RWPE2 (cell line): ENCODE results near the gene ASTN2.
"Not testable (repeated sequence)": the region's sequence is repeated elsewhere in the genome, so short reads cannot be mapped to it uniquely, and the experiment has no call there.

Source experiments
- ATAC-seq: fragments of 200-7000 bp; cut with Tn5 transposase; 3 replicates; pipeline ENCODE4 v1.9.1; 2021; ENCODE audit warnings: low read depth
- DNase-seq: peaks from one replicate; pipeline ENCODE4 v3.0.0-alpha.2; 2020; ENCODE audit warnings: low spot score
- H3K27ac ChIP-seq: fragments of 450-650 bp; 2 replicates; pipeline ENCODE4 v1.5.1; 2017; ENCODE audit warnings: mild to moderate bottlenecking; ENCODE audit not compliant: poor library complexity, severe bottlenecking
- H3K27me3 ChIP-seq: fragments of 250-450 bp; sonication (Bioruptor Pico); 2 replicates; pipeline ENCODE4 v1.5.1; 2021; ENCODE audit warnings: mild to moderate bottlenecking, moderate library complexity; ENCODE audit not compliant: insufficient read depth, poor library complexity, severe bottlenecking
- H3K36me3 ChIP-seq: fragments of 250-450 bp; sonication (Bioruptor Pico); 2 replicates; pipeline ENCODE4 v1.5.1; 2020; ENCODE audit warnings: low read depth, mild to moderate bottlenecking, moderate library complexity
- H3K4me1 ChIP-seq: fragments of 250-450 bp; sonication (Bioruptor Pico); 2 replicates; pipeline ENCODE4 v1.5.1; 2021; ENCODE audit warnings: mild to moderate bottlenecking, moderate library complexity; ENCODE audit not compliant: insufficient read depth, poor library complexity, severe bottlenecking
- H3K4me3 ChIP-seq: fragments of 250-450 bp; sonication (Bioruptor Pico); 2 replicates; pipeline ENCODE4 v1.5.1; 2021; ENCODE audit warnings: mild to moderate bottlenecking, moderate library complexity; ENCODE audit not compliant: severe bottlenecking
- H3K9me3 ChIP-seq: fragments of 250-450 bp; sonication (Bioruptor Pico); 2 replicates; pipeline ENCODE4 v1.5.1; 2021; ENCODE audit warnings: mild to moderate bottlenecking, moderate library complexity; ENCODE audit not compliant: severe bottlenecking
- TF ChIP-seq, protein P1 (sequence below): fragments of 450-650 bp; IDR thresholded peaks from one replicate; pipeline ENCODE4 v1.5.1; 2017; ENCODE audit warnings: mild to moderate bottlenecking, moderate library complexity; ENCODE audit not compliant: poor library complexity, severe bottlenecking

Gene ASTN2

DNA sequence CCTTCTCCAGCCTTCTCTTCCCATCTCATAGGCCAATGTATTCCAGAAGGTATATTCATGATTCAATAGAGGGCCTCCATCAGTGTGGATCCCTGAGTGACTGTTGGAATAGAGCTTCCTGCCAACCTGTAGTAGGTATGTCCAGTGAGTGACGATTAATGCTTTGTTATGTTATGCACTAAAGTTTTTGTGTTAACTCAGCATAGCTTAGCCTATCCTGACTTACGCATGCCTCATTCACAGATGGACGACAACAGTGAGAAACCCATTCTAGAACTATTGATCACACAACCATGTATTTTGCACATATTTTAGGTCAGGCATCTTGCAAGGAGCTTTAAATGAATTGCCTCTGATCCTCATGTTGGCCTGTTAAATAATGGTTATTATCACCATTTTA is 953.2 kb downstream of the ASTN2 start:
- H3K36me3 ChIP-seq: no peaks in the 10 kb centered on the region
- no peak for ATAC-seq
- H3K27me3 ChIP-seq: no peaks in the 10 kb centered on the region
- H3K4me3 ChIP-seq: no peak overlapping the region
- no peaks in the 10 kb centered on the region for H3K9me3 ChIP-seq
- H3K4me1 ChIP-seq: no peaks in the 10 kb centered on the region
- TF ChIP-seq, protein P1, sequence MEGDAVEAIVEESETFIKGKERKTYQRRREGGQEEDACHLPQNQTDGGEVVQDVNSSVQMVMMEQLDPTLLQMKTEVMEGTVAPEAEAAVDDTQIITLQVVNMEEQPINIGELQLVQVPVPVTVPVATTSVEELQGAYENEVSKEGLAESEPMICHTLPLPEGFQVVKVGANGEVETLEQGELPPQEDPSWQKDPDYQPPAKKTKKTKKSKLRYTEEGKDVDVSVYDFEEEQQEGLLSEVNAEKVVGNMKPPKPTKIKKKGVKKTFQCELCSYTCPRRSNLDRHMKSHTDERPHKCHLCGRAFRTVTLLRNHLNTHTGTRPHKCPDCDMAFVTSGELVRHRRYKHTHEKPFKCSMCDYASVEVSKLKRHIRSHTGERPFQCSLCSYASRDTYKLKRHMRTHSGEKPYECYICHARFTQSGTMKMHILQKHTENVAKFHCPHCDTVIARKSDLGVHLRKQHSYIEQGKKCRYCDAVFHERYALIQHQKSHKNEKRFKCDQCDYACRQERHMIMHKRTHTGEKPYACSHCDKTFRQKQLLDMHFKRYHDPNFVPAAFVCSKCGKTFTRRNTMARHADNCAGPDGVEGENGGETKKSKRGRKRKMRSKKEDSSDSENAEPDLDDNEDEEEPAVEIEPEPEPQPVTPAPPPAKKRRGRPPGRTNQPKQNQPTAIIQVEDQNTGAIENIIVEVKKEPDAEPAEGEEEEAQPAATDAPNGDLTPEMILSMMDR: no peak
- DNase-seq: no peak
- H3K27ac ChIP-seq: no peak overlapping the region

DNA sequence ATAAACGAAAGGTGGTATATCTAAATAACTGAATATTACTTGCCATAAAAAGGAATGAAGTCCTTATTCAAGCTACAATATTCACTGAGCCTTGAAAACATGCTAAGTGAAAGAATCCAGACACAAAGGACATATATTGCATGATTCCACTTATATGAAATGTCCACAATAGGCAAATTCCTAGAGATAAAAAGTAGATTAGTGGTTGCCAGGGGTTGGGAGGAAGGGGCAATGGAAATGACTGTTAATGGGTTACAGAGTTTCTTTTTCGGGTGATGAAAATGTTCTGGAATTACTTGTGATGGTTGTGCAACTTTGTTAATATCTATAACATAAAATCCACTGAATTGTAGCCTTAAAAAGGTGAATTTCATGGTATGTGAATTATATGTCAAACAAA is 954.8 kb downstream of the ASTN2 start:
- Histone ChIP-seq H3K27ac (no peak overlapping the region), H3K27me3 (no peaks in the 10 kb centered on the region), H3K9me3 (no peaks in the 10 kb centered on the region), H3K36me3 (no peaks in the 10 kb centered on the region), H3K4me3 (no peak overlapping the region), H3K4me1 (no peaks in the 10 kb centered on the region)
- TF ChIP-seq, protein P1: no peak
- DNase-seq (no peak), ATAC-seq (no peak)

DNA sequence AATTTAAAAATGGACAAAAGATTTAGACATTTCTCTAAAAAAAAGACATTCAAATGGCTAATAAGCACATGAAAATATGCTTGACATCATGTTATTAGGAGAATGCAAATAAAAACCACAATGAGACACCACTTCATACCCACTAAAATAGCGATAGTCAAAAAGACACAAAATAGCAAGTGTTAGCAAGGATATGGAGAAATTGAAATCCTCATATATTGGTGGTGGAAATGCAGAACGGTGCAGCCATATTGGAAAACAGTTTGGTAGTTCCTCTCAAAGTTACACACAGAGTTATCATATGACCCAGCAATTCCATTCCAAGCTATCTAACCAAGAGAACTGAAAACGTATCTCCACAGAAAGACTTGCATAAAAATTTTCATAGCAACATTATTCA is 955.3 kb downstream of the ASTN2 start:
- H3K27ac ChIP-seq: no peak overlapping the region
- no peak overlapping the region for H3K4me3 ChIP-seq
- H3K4me1 ChIP-seq: no peaks in the 10 kb centered on the region
- no peaks in the 10 kb centered on the region for H3K27me3 ChIP-seq
- TF ChIP-seq, protein P1: no peak
- H3K36me3 ChIP-seq: no peaks in the 10 kb centered on the region
- no peaks in the 10 kb centered on the region for H3K9me3 ChIP-seq
- ATAC-seq (no peak), DNase-seq (no peak)

DNA sequence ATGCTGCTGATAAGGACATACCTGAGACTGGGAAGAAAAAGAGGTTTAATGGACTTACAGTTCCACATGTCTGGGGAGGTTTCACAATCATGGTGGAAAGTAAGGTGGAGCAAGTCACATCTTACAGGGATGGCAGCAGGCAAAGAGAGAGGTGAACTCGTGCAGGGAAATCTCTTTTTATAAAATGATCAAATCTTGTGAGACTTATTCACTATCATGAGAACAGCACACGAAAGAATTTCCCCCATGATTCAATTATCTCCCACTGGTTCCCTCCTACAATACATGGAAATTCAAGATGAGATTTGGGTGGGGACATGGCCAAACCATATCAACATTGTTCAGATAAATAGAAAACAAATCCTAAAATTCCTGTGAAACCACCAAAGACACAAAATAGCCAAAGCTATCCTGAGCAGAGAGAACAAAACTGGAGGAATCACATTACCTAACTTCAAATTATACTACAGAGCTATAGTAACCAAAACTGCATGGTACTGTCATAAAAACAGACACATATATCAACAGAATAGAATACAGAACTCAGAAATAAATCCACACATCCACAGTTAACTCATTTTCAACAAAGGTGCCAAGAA is 958.3 kb downstream of the ASTN2 start:
- ATAC-seq: no peak
- no peak overlapping the region for H3K27ac ChIP-seq
- H3K4me3 ChIP-seq: no peak overlapping the region
- no peaks in the 10 kb centered on the region for H3K36me3 ChIP-seq
- TF ChIP-seq, protein P1: no peak
- H3K9me3 ChIP-seq: no peaks in the 10 kb centered on the region
- H3K27me3 ChIP-seq: no peaks in the 10 kb centered on the region
- no peak for DNase-seq
- no peaks in the 10 kb centered on the region for H3K4me1 ChIP-seq

DNA sequence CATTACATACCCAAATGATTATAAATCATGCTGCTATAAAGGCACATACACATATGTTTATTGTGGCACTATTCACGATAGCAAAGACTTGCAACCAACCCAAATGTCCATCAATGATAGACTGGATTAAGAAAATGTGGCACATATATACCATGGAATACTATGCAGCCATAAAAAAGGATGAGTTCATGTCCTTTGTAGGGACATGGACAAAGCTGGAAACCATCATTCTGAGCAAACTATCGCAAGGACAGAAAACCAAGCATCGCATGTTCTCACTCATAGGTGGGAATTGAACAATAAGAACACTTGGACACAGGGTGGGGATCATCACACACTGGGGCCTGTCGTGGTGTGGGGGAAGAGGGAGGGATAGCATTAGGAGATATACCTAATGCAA is 960.3 kb downstream of the ASTN2 start:
- H3K4me1 ChIP-seq, H3K9me3 ChIP-seq, DNase-seq, H3K27me3 ChIP-seq, H3K36me3 ChIP-seq, H3K27ac ChIP-seq, ATAC-seq, H3K4me3 ChIP-seq: not testable (repeated sequence)
